OCI-LY3 (cell line): ENCODE results near the gene LARP1.

Experiments
- H2AFZ ChIP-seq: fragments of 200-600, 300-600 bp; shearing (Covaris generic); 2 replicates; pipeline ENCODE4 v1.6.0; 2014; ENCODE audit warnings: antibody characterized with exemption, low read depth, low read length
- H3K27ac ChIP-seq: fragments of 200-600, 300-600 bp; sonication (generic); 2 replicates; pipeline ENCODE4 v1.5.1; 2014; ENCODE audit warnings: mild to moderate bottlenecking, low read length, moderate library complexity, mixed read lengths
- H3K27me3 ChIP-seq: fragments of 200-600, 300-600 bp; sonication (generic); 2 replicates; pipeline ENCODE4 v1.6.1; 2014; ENCODE audit warnings: low read depth, low read length, mixed read lengths
- H3K36me3 ChIP-seq: fragments of 200-600, 300-600 bp; sonication (generic); replicated peaks from 2 replicates; pipeline ENCODE3; 2014; ENCODE audit warnings: low read depth, low read length, mixed read lengths
- H3K4me1 ChIP-seq: fragments of 300-600, 200-600 bp; sonication (generic); 2 replicates; pipeline ENCODE4 v1.6.1; 2014; ENCODE audit warnings: low read length, mixed read lengths
- H3K4me2 ChIP-seq: fragments of 200-600, 300-600 bp; sonication (generic); 2 replicates; pipeline ENCODE4 v1.6.1; 2014; ENCODE audit warnings: low read length, mixed read lengths
- H3K4me3 ChIP-seq: fragments of 300-600, 200-600 bp; sonication (generic); 2 replicates; pipeline ENCODE4 v1.5.1; 2014; ENCODE audit warnings: antibody characterized with exemption, mild to moderate bottlenecking, low read length, moderate library complexity
- H3K79me2 ChIP-seq: fragments of 300-600, 200-600 bp; shearing (Covaris generic); 2 replicates; pipeline ENCODE4 v1.6.1; 2014; ENCODE audit warnings: mild to moderate bottlenecking, low read length, mixed read lengths
- H3K9ac ChIP-seq: fragments of 300-600, 200-600 bp; shearing (Covaris generic); 2 replicates; pipeline ENCODE4 v1.6.0; 2014; ENCODE audit warnings: mild to moderate bottlenecking, low read length, moderate library complexity
- H3K9me3 ChIP-seq: fragments of 200-600, 300-600 bp; shearing (Covaris generic); 2 replicates; pipeline ENCODE4 v1.6.1; 2014; ENCODE audit warnings: low read length, mixed read lengths; ENCODE audit not compliant: insufficient read depth
- H4K20me1 ChIP-seq: fragments of 200-600, 300-600 bp; sonication (generic); 2 replicates; pipeline ENCODE4 v1.6.1; 2016; ENCODE audit warnings: low read length, mixed read lengths; ENCODE audit not compliant: insufficient read depth
- EZH2phosphoT487 ChIP-seq: fragments of 200-600 bp; shearing (Covaris generic); IDR thresholded peaks from 2 replicates; pipeline ENCODE4 v1.6.1; 2018; ENCODE audit warnings: antibody characterized with exemption, mixed run types, low read depth
- TF ChIP-seq, protein P1 (sequence below): fragments of 200-600, 300-600 bp; sonication (generic); IDR thresholded peaks from 2 replicates; pipeline ENCODE4 v1.5.1; 2014; ENCODE audit warnings: antibody characterized with exemption, low read length, low read depth

LARP1 gene

DNA sequence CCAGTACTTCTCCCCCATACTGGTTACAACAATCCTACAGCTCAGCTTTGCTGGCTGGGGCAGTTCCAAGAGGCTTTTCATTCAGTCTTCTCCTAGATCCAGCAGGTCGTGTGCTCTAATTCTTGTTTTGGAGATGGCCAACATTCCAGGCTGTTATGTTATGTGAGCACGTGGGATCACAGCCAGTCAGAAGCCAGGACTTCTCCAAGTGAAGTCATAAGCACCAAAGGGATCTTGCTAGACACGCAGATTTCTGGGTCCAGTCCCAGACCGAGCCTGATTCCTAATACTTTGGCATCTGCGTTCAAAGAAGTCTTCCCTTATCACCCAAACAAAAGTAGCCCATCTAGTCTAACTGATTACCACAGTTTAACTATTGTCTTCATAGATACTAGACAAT lies 1.4 kb upstream of the LARP1 start:
- TF ChIP-seq, protein P1, sequence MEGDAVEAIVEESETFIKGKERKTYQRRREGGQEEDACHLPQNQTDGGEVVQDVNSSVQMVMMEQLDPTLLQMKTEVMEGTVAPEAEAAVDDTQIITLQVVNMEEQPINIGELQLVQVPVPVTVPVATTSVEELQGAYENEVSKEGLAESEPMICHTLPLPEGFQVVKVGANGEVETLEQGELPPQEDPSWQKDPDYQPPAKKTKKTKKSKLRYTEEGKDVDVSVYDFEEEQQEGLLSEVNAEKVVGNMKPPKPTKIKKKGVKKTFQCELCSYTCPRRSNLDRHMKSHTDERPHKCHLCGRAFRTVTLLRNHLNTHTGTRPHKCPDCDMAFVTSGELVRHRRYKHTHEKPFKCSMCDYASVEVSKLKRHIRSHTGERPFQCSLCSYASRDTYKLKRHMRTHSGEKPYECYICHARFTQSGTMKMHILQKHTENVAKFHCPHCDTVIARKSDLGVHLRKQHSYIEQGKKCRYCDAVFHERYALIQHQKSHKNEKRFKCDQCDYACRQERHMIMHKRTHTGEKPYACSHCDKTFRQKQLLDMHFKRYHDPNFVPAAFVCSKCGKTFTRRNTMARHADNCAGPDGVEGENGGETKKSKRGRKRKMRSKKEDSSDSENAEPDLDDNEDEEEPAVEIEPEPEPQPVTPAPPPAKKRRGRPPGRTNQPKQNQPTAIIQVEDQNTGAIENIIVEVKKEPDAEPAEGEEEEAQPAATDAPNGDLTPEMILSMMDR, result no peak
- no peak for TF ChIP-seq EZH2phosphoT487
- Histone ChIP-seq H3K36me3 (no peaks in the 10 kb centered on the region), H3K27ac (peak overlapping the region; percentile 76; the same call in 1 of the 2 replicates), H3K9ac (peak overlapping the region; percentile 83), H3K9me3 (no peaks in the 10 kb centered on the region), H3K27me3 (no peaks in the 10 kb centered on the region), H4K20me1 (peaks cover 16% of the 10 kb centered on the region), H3K4me1 (peaks cover 19% of the 10 kb centered on the region), H3K79me2 (peaks cover 52% of the 10 kb centered on the region), H2AFZ (no peak overlapping the region), H3K4me3 (peak overlapping the region; percentile 88), H3K4me2 (peak overlapping the region; percentile 90)

DNA sequence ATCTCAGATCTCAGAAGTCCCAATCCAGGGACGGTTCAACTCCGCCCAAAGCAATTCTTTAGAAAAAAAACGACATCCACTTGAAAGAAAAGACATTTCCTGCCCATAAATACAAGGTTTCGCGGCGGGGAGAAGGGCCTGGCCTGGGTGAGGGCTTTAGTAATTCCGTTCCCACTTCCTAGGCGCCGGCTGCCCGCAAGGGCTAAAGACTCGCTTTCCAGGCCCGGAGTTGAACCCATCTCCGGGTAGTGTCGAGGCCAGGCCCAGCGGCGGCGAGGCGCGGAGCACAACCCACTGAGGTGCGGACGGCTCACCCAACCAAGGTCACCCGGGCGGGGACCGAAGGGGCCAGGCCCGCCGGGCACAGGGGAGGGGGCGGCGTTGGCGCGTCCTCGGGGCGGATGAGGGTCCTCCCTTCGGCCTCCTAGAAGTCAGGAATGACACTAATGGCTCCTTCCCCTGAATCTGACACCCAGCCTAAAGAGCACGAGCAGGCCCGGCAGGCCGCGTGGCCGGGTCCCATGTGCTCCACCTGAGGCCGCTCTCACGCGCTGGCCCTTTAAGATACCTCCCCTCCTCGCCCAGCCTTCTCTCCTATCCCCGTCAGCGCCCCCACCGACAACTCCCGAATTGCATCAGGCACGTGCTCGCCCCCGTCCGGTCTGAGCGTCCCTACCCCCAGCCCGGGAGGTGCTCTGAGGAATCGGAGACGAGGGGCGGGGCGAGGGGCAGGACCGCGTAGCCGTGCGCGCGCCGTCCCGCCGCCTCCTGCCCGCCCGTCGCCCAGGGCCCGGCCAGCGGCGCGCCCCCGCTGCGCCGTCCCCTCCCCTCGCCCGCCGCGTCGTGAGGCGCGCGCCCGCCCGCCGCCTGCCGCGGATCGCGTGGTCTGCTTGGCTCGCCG lies 467 bp upstream of the LARP1 start:
- Histone ChIP-seq H3K4me3 (peak overlapping the region; percentile 92), H3K9me3 (no peaks in the 10 kb centered on the region), H3K27ac (peak overlapping the region; percentile 76), H3K36me3 (no peaks in the 10 kb centered on the region), H3K27me3 (no peaks in the 10 kb centered on the region), H3K79me2 (peaks cover 61% of the 10 kb centered on the region), H3K9ac (peak overlapping the region; percentile 96), H2AFZ (peak overlapping the region; percentile 27; the same call in 1 of the 2 replicates), H4K20me1 (peaks cover 25% of the 10 kb centered on the region), H3K4me1 (peaks cover 29% of the 10 kb centered on the region), H3K4me2 (peak overlapping the region; percentile 90)
- TF ChIP-seq, protein P1, result peak; percentile 31
- TF ChIP-seq EZH2phosphoT487, result no peak

DNA sequence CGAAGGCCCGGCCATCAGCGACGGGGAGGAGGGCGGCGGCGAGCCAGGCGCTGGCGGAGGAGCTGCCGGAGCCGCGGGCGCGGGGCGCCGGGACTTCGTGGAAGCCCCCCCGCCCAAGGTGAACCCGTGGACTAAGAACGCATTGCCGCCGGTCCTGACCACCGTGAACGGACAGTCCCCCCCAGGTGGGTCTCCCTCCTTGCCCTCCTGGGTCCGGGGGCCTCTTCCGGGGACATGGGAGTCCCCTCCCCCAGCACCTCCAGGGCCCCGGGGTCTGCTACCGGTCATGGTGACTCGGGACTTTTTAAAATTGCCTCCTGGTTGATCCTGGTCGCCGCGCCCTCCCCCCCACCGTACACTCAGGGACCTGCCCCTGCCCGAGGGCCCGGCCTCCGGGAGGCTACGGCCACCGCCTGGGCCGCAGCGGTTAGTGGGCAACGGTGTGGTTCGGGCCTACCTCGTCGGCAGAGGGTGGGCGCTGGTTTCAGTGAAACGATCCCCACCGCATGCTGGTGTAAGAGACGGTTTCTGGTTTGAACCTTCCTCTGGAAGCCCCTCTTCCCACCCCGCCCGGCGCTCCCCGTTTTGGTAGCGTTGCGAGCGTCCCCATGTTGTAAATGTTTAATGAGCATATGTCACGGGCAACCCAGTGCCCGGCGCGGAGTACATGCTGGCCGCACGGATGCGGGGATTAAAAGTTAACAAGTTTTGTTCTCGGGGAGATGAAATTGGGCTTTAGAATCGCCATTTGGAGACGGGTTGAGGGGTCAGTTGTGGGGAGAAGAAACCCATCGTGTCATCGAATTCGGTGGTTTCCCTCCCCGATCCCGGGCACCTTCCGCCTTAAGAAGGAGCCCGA lies 1.1 kb downstream of the LARP1 start:
- Histone ChIP-seq H3K4me1 (peaks cover 44% of the 10 kb centered on the region), H3K27ac (peak overlapping the region; percentile 70), H3K79me2 (peaks cover 77% of the 10 kb centered on the region), H3K4me3 (peak overlapping the region; percentile 92), H3K27me3 (no peaks in the 10 kb centered on the region), H3K9ac (peak overlapping the region; percentile 96), H2AFZ (no peak overlapping the region), H3K4me2 (peak overlapping the region; percentile 63), H4K20me1 (peaks cover 41% of the 10 kb centered on the region), H3K9me3 (no peaks in the 10 kb centered on the region), H3K36me3 (peaks cover 3% of the 10 kb centered on the region)
- TF ChIP-seq, protein P1, result no peak
- no peak for TF ChIP-seq EZH2phosphoT487
